Pancreas (tissue), 10 donors: ENCODE results near the gene HBEGF. TPM values are rescaled to one million over a fixed set of nuclear protein-coding genes. Genes with fewer than 3 reads are reported as not detected.

Experiments
- ATAC-seq, 4 donors: fragments of 200-7000 bp; cut with Tn5 transposase; one replicate each; pipeline versions ENCODE4 v1.8.0 to v1.9.1; 2020; ENCODE audit warnings: mild to moderate bottlenecking in 4 of 4, moderate library complexity in 4 of 4
- DNase-seq, 6 donors: peaks; one replicate each; pipeline ENCODE4 v3.0.0-alpha.2; 2020
- FAIRE-seq: peaks from 2 replicates; lab custom pipeline; 2012; peaks lifted over from hg19 to GRCh38; lab: Jason Lieb, UNC
- H3K27ac ChIP-seq, 4 donors: fragments of 200-600 bp; sonication (generic); 1 replicate in 3 of 4; 2 replicates in 1 of 4; pipeline versions ENCODE4 v1.5.0 to v1.8.0; 2020
- H3K27me3 ChIP-seq, 4 donors: fragments of 200-600 bp; one replicate each; pipeline ENCODE4 v1.8.0; 2021
- H3K36me3 ChIP-seq, 3 donors: fragments of 200-600 bp; sonication (generic) in 1 of 3; one replicate each; pipeline versions ENCODE4 v1.5.0 to v1.8.0; 2020 to 2021
- H3K4me1 ChIP-seq, 3 donors: fragments of 200-600 bp; one replicate each; pipeline ENCODE4 v1.8.0; 2021
- H3K4me3 ChIP-seq, 4 donors: fragments of 200-600 bp; sonication (generic) in 2 of 4; one replicate each; pipeline versions ENCODE4 v1.5.0 to v1.8.0; 2020 to 2021
- H3K9me3 ChIP-seq, 4 donors: fragments of 200-600 bp; one replicate each; pipeline ENCODE4 v1.8.0; 2021
- WGBS, 2 donors: extraction: QIAGEN DNeasy Blood & Tissue Kit; methylation state at CpG; one replicate each; pipeline ENCODE4 v1.1.7; 2013; 5-methylcytosine and 5-hydroxymethylcytosine counted together
- intact Hi-C, 3 donors: fragments of 100-400 bp; cut with DNase I; formaldehyde crosslinking; loops; one replicate each; pipeline versions ENCODE4 v1.11.1 to v1.14.2; 2022
- polyA plus RNA-seq, 2 donors: library from polyadenylated mRNA; stranded (reverse); fragments of 200-250 nt; gene quantifications; one replicate each; pipeline ENCODE4 v1.2.3, GENCODE V29; 2013
- total RNA-seq, 6 donors: library from RNA; stranded (reverse); fragmentation: NEBNext Ultra II Directional in 4 of 6; extraction: Animal tissue kit (Norgen Biotek cat#: 25700) in 4 of 6; gene quantifications; one replicate each; pipeline versions ENCODE4 v1.2.1 to v1.2.4, GENCODE V29; 2021 to 2023
- TF ChIP-seq, protein P1 (sequence below), 4 donors: fragments of 200-600 bp; sonication (generic) in 3 of 4; IDR thresholded peaks; one replicate each; pipeline versions ENCODE4 v1.5.0 to v1.8.0; 2021; ENCODE audit warnings: antibody characterized with exemption in 4 of 4
- donor health status: healthy with polysubstance abuse.
- donor health status: DM: no; HTN: no; CAD: no; lungs with moderate emphysema.
- donor health status: DM: no; HTN: no; CAD: no.
- donor health status: control.
- donor health status: control.
- donor health status: Bipolar disorder and iron deficiency.
- donor health status: DM: yes; HTN: yes; CAD: no.
- donor health status: DM: no; HTN: no; CAD: no.
- donor health status: DM: no; HTN: no; CAD: no.
- donor health status: DM: yes; HTN: yes; CAD: no.

HBEGF gene
- total and polyA plus RNA-seq, 8 donors, result 0.97 to 5.0 (median 2.0) TPM

DNA sequence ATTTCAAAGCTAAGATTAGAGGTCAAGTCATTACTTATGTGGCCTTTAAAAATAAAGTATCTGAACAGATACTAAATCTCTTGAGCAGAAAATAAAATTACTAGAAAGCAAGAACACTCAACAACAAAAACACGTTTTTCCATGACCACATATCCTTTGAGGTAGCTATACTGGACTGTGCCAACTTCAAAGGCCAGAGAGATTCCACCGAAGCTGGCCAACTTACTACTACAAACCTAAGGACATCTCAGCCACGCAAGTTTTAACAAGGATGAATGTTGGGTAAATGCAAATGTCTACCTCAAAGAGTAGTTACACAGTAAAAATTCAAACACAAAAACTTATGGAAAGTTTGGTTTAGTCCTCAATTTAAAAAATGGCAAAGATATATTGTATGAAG, 62.4 kb downstream of the HBEGF start:
- DNase-seq, result no peak
- Histone ChIP-seq H3K4me1 (peaks cover 0 to 8% (median 0%) of the 10 kb centered on the region in 3 donors), H3K27me3 (no peaks in the 10 kb centered on the region), H3K4me3 (no peak overlapping the region), H3K9me3 (no peaks in the 10 kb centered on the region), H3K27ac (no peak overlapping the region), H3K36me3 (no peaks in the 10 kb centered on the region)
- TF ChIP-seq, protein P1, sequence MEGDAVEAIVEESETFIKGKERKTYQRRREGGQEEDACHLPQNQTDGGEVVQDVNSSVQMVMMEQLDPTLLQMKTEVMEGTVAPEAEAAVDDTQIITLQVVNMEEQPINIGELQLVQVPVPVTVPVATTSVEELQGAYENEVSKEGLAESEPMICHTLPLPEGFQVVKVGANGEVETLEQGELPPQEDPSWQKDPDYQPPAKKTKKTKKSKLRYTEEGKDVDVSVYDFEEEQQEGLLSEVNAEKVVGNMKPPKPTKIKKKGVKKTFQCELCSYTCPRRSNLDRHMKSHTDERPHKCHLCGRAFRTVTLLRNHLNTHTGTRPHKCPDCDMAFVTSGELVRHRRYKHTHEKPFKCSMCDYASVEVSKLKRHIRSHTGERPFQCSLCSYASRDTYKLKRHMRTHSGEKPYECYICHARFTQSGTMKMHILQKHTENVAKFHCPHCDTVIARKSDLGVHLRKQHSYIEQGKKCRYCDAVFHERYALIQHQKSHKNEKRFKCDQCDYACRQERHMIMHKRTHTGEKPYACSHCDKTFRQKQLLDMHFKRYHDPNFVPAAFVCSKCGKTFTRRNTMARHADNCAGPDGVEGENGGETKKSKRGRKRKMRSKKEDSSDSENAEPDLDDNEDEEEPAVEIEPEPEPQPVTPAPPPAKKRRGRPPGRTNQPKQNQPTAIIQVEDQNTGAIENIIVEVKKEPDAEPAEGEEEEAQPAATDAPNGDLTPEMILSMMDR (IDR thresholded peaks at IDR 0.05), result no peak
- no peak for FAIRE-seq
- intact Hi-C loops, result no loop called here
- no peak for ATAC-seq
- 81 to 90% methylated on average over 3 of the region's 3 CpGs for WGBS, 2 donors

Other genes starting within 250 kb of the HBEGF start
- gene PURA, start 232.5 kb downstream of the HBEGF start, total RNA-seq, result 10 to 100 TPM in 3 of 6 donors, 1 to 10 TPM in 3; 8.3 to 17.2 (median 11.1) TPM
- gene PURA, start 232.5 kb downstream of the HBEGF start, polyA plus RNA-seq, result 1 to 10 TPM; 3.2 to 3.9 TPM
- 1 to 10 TPM; 2.6 to 8.0 (median 5.8) TPM for gene IGIP, start 220.7 kb downstream of the HBEGF start, total RNA-seq
- 1 to 10 TPM; 3.8 to 7.0 TPM for gene IGIP, start 220.7 kb downstream of the HBEGF start, polyA plus RNA-seq
- gene CYSTM1, start 171.4 kb downstream of the HBEGF start, total RNA-seq, result 10 to 100 TPM; 30.2 to 66.2 (median 44.9) TPM
- gene CYSTM1, start 171.4 kb downstream of the HBEGF start, polyA plus RNA-seq, result 100 to 1,000 TPM in 1 of 2 donors, 10 to 100 TPM in 1; 80.6 to 185 TPM
- gene PFDN1, start 43.5 kb downstream of the HBEGF start, total RNA-seq, result 10 to 100 TPM; 10.5 to 26.3 (median 15.0) TPM
- 10 to 100 TPM; 38.9 to 43.9 TPM for gene PFDN1, start 43.5 kb downstream of the HBEGF start, polyA plus RNA-seq
- under 1 TPM in 4 of 6 donors, not detected in 2; 0.12 to 0.32 (median 0.23) TPM for gene SLC4A9, start 13.6 kb upstream of the HBEGF start, total RNA-seq
- gene SLC4A9, start 13.6 kb upstream of the HBEGF start, polyA plus RNA-seq, result 1 to 10 TPM in 1 of 2 donors, under 1 TPM in 1; 0.89 to 1.0 TPM
- 10 to 100 TPM; 56.0 to 77.7 (median 64.0) TPM for gene ANKHD1, start 55.2 kb upstream of the HBEGF start, total RNA-seq
- 10 to 100 TPM; 56.4 to 76.1 TPM for gene ANKHD1, start 55.2 kb upstream of the HBEGF start, polyA plus RNA-seq
- gene EIF4EBP3, start 201.1 kb upstream of the HBEGF start, total RNA-seq, result 10 to 100 TPM in 4 of 6 donors, 1 to 10 TPM in 2; 7.2 to 19.9 (median 12.1) TPM
- gene EIF4EBP3, start 201.1 kb upstream of the HBEGF start, polyA plus RNA-seq, result 10 to 100 TPM; 52.7 to 55.5 TPM
- gene SRA1, start 210.9 kb upstream of the HBEGF start, total RNA-seq, result 10 to 100 TPM in 4 of 6 donors, 1 to 10 TPM in 2; 7.0 to 14.3 (median 11.2) TPM
- 10 to 100 TPM; 20.5 to 29.7 TPM for gene SRA1, start 210.9 kb upstream of the HBEGF start, polyA plus RNA-seq
- gene APBB3, start 218.0 kb upstream of the HBEGF start, total RNA-seq, result 10 to 100 TPM in 4 of 6 donors, 1 to 10 TPM in 2; 8.1 to 20.0 (median 12.7) TPM
- 10 to 100 TPM; 48.1 to 51.0 TPM for gene APBB3, start 218.0 kb upstream of the HBEGF start, polyA plus RNA-seq
- gene SLC35A4, start 218.2 kb upstream of the HBEGF start, total RNA-seq, result 10 to 100 TPM; 17.0 to 36.5 (median 26.4) TPM
- 10 to 100 TPM; 19.5 to 24.9 TPM for gene SLC35A4, start 218.2 kb upstream of the HBEGF start, polyA plus RNA-seq